IMR-90 (cell line): ENCODE data around the gene KRT4. TPM values are rescaled to one million over a fixed set of nuclear protein-coding genes. Genes with fewer than 3 reads are reported as not detected.

ENCODE experiments used
- ATAC-seq: fragments of 200-7000 bp; cut with Tn5 transposase; 2 replicates; pipeline ENCODE4 v1.9.1; 2020; ENCODE audit warnings: low read depth, mild to moderate bottlenecking, moderate library complexity
- BruUV-seq: library from RNA; stranded (reverse); fragments of 400-500 nt; replicated peaks from 2 replicates; lab custom pipeline; 2021; lab: Mats Ljungman, UMichigan
- CTCF ChIA-PET: fragments of 300-600 bp; formaldehyde crosslinking; extraction: SDS; loops from one replicate; lab custom pipeline; 2021; ENCODE audit warnings: antibody characterized with exemption; lab: Yijun Ruan, JAX
- POLR2A ChIA-PET: fragments of 300-600 bp; sonication (Branson Sonifier 250); formaldehyde crosslinking; loops from one replicate; lab custom pipeline; 2022; ENCODE audit warnings: antibody characterized with exemption; ENCODE audit not compliant: unreplicated experiment; lab: Charles Lee
- DNase-seq: peaks from one replicate; pipeline ENCODE4 v3.0.0; 2013
- H2AFZ ChIP-seq: replicated peaks from 2 replicates; pipeline ENCODE3; 2013; ENCODE audit warnings: low read length, mild to moderate bottlenecking; ENCODE audit not compliant: poor library complexity
- H2AK5ac ChIP-seq: 2 replicates; pipeline ENCODE4 v1.6.1; 2013; ENCODE audit warnings: low read depth, low read length, inconsistent platforms
- H2AK9ac ChIP-seq: replicated peaks from 2 replicates; pipeline ENCODE3; 2013; ENCODE audit warnings: mild to moderate bottlenecking, low read depth, low read length, moderate library complexity; ENCODE audit not compliant: poor library complexity
- H2BK120ac ChIP-seq: 2 replicates; pipeline ENCODE4 v1.6.1; 2013; ENCODE audit warnings: low read depth, low read length, inconsistent platforms
- H2BK15ac ChIP-seq: 3 replicates; pipeline ENCODE4 v1.6.1; 2013; ENCODE audit warnings: low read depth, low read length, inconsistent platforms
- H2BK20ac ChIP-seq: 2 replicates; pipeline ENCODE4 v1.6.1; 2013; ENCODE audit warnings: low read depth, mild to moderate bottlenecking, inconsistent platforms, low read length, moderate library complexity
- H2BK5ac ChIP-seq: 2 replicates; pipeline ENCODE4 v1.6.1; 2013; ENCODE audit warnings: mild to moderate bottlenecking, low read depth, low read length, inconsistent platforms; ENCODE audit not compliant: poor library complexity, severe bottlenecking
- H3K14ac ChIP-seq: replicated peaks from 2 replicates; pipeline ENCODE4 v1.6.1; 2013; ENCODE audit warnings: low read depth, low read length, inconsistent platforms
- H3K18ac ChIP-seq: 2 replicates; pipeline ENCODE4 v1.6.1; 2013; ENCODE audit warnings: low read depth, low read length, control low read depth
- H3K23ac ChIP-seq: 2 replicates; pipeline ENCODE4 v1.6.1; 2013; ENCODE audit warnings: low read depth, low read length, inconsistent platforms
- H3K27ac ChIP-seq: 2 replicates; pipeline ENCODE4 v1.5.1; 2013; ENCODE audit warnings: mild to moderate bottlenecking, control low read depth, low read length; ENCODE audit not compliant: insufficient read depth
- H3K27me3 ChIP-seq: 2 replicates; pipeline ENCODE4 v1.6.1; 2013; ENCODE audit warnings: low read length; ENCODE audit not compliant: control insufficient read depth, insufficient read depth
- H3K36me3 ChIP-seq: 2 replicates; pipeline ENCODE4 v1.6.1; 2013; ENCODE audit warnings: low read length, mixed read lengths; ENCODE audit not compliant: control insufficient read depth, insufficient read depth
- H3K4ac ChIP-seq: 2 replicates; pipeline ENCODE4 v1.6.1; 2013; ENCODE audit warnings: low read depth, low read length, inconsistent platforms
- H3K4me1 ChIP-seq: 2 replicates; pipeline ENCODE4 v1.6.1; 2013; ENCODE audit warnings: low read length, mixed read lengths; ENCODE audit not compliant: control insufficient read depth, insufficient read depth
- H3K4me2 ChIP-seq: 2 replicates; pipeline ENCODE4 v1.6.1; 2013; ENCODE audit warnings: low read depth, mild to moderate bottlenecking, control low read depth, low read length, moderate library complexity
- H3K4me3 ChIP-seq: 2 replicates; pipeline ENCODE4 v1.5.1; 2013; ENCODE audit warnings: low read depth, mild to moderate bottlenecking, control low read depth, low read length, moderate library complexity; ENCODE audit not compliant: insufficient read depth
- H3K56ac ChIP-seq: 2 replicates; pipeline ENCODE4 v1.6.1; 2013; ENCODE audit warnings: low read length, inconsistent platforms; ENCODE audit not compliant: insufficient read depth; ENCODE audit errors: extremely low read depth
- H3K79me1 ChIP-seq, 2 experiments: 2 replicates each; pipeline ENCODE4 v1.6.1; 2013; ENCODE audit warnings: low read length in 2 of 2, inconsistent platforms in 1 of 2, low read depth in 1 of 2
- H3K9ac ChIP-seq: 2 replicates; pipeline ENCODE4 v1.6.1; 2013; ENCODE audit warnings: low read depth, low read length, control low read depth
- H3K9me1 ChIP-seq: 2 replicates; pipeline ENCODE4 v1.6.1; 2013; ENCODE audit warnings: low read length, inconsistent platforms; ENCODE audit not compliant: insufficient read depth
- H3K9me3 ChIP-seq: 2 replicates; pipeline ENCODE4 v1.6.1; 2013; ENCODE audit warnings: low read length; ENCODE audit not compliant: control insufficient read depth, insufficient read depth
- H4K20me1 ChIP-seq: 2 replicates; pipeline ENCODE4 v1.6.1; 2013; ENCODE audit warnings: low read length, inconsistent platforms; ENCODE audit not compliant: insufficient read depth
- H4K5ac ChIP-seq: 2 replicates; pipeline ENCODE4 v1.6.1; 2013; ENCODE audit warnings: mild to moderate bottlenecking, low read depth, low read length, control low read depth
- H4K8ac ChIP-seq, 2 experiments: 2 replicates each; pipeline ENCODE4 v1.6.1; 2013; ENCODE audit warnings: low read depth in 2 of 2, low read length in 2 of 2, control low read depth in 1 of 2, inconsistent platforms in 1 of 2
- H4K91ac ChIP-seq: 2 replicates; pipeline ENCODE4 v1.6.1; 2013; ENCODE audit warnings: low read depth, low read length, inconsistent platforms; ENCODE audit not compliant: insufficient read depth
- POLR2A ChIP-seq: IDR thresholded peaks from 2 replicates; pipeline ENCODE4 v1.6.1; 2012; ENCODE audit warnings: mild to moderate bottlenecking, low read depth, low read length
- WGBS, 2 experiments: methylation state at CpG; one replicate each; pipeline versions ENCODE4 v1.1.5 to v1.1.7; 2013; ENCODE audit warnings: missing lambda C conversion rate in 2 of 2; ENCODE audit not compliant: insufficient read length in 1 of 2; ENCODE audit errors: extremely low coverage in 2 of 2; 5-methylcytosine and 5-hydroxymethylcytosine counted together
- dilution Hi-C: fragments of 300-500 bp; cut with HindIII; formaldehyde crosslinking; loops from one replicate; pipeline ENCODE4 v1.14.3; 2018; ENCODE audit warnings: low sequenced_read_pairs; ENCODE audit not compliant: unreplicated experiment
- in situ Hi-C: fragments of 300-500 bp; cut with MboI; formaldehyde crosslinking; loops from 3 replicates; pipeline ENCODE4 v1.14.3; 2019; ENCODE audit warnings: low sequenced_read_pairs, inconsistent platforms, mixed read lengths
- intact Hi-C: fragments of 100-400 bp; cut with micrococcal nuclease; formaldehyde crosslinking; loops from 2 replicates; pipeline ENCODE4 v1.10.0; 2022
- polyA plus RNA-seq, 3 experiments: library from polyadenylated mRNA; depleted of rRNA; stranded (reverse); fragments of >200 nt; gene quantifications; 2 replicates each; pipeline ENCODE4 v1.2.3, GENCODE V29; 2012; ENCODE audit warnings: low replicate concordance in 1 of 3
- total RNA-seq: library from RNA; depleted of rRNA; stranded (reverse); fragments of >200 nt; gene quantifications from 2 replicates; pipeline ENCODE4 v1.2.3, GENCODE V29; 2012

KRT4 gene
- total and polyA plus RNA-seq, 2 of the 4 experiments (the other 2 are of a cell fraction) = under 0.01 to 0.07 TPM

GRCh38 chr12:52781399-52782082, 32.4 kb downstream of the KRT4 start:
- no peak overlapping the region for H2BK120ac ChIP-seq
- H4K8ac ChIP-seq = no peak overlapping the region
- H2AK5ac ChIP-seq = no peak overlapping the region
- POLR2A ChIA-PET = no interaction called here
- no peaks in the 10 kb centered on the region for H3K9me1 ChIP-seq
- no peak for TF ChIP-seq POLR2A
- peaks cover 26% of the 10 kb centered on the region for H3K27me3 ChIP-seq
- no CpG with 5 or more reads among the region's 4 CpGs for WGBS, 2 experiments
- DNase-seq (no peak), ATAC-seq (no peak)
- CTCF ChIA-PET = no interaction called here
- no peak overlapping the region for H2AFZ ChIP-seq
- no peak overlapping the region for H2AK9ac ChIP-seq
- H2BK20ac ChIP-seq = no peak overlapping the region
- no peak overlapping the region for H3K4me3 ChIP-seq
- no TSS peak for BruUV-seq
- no peak overlapping the region for H4K91ac ChIP-seq
- in situ Hi-C loops = no loop called here
- intact Hi-C loops = no loop called here
- H3K18ac ChIP-seq = no peak overlapping the region
- H3K27ac ChIP-seq = no peak overlapping the region
- H2BK15ac ChIP-seq = no peak overlapping the region
- H3K9ac ChIP-seq = no peak overlapping the region
- no peak overlapping the region for H3K4me2 ChIP-seq
- no peaks in the 10 kb centered on the region for H3K36me3 ChIP-seq
- H3K23ac ChIP-seq = no peak overlapping the region
- H4K20me1 ChIP-seq = no peaks in the 10 kb centered on the region
- H4K5ac ChIP-seq = no peak overlapping the region
- no peaks in the 10 kb centered on the region for H3K9me3 ChIP-seq
- H2BK5ac ChIP-seq = no peak overlapping the region
- dilution Hi-C loops = no loop called here
- no peak overlapping the region for H3K4ac ChIP-seq
- H3K79me1 ChIP-seq = no peaks in the 10 kb centered on the region
- H3K14ac ChIP-seq = no peak overlapping the region
- H3K4me1 ChIP-seq = no peaks in the 10 kb centered on the region
- no peak overlapping the region for H3K56ac ChIP-seq
